WERI-Rb-1 (cell line): Measurements from ENCODE around the gene HDAC9.

ENCODE experiments used
- DNase-seq: peaks from one replicate; pipeline ENCODE4 v3.0.0-alpha.2; 2020
- H3K27ac ChIP-seq: fragments of 250-450 bp; sonication (Bioruptor Pico); 2 replicates; pipeline ENCODE4 v1.5.1; 2020; ENCODE audit warnings: mild to moderate bottlenecking, moderate library complexity
- H3K27me3 ChIP-seq: fragments of 250-450 bp; sonication (Bioruptor Pico); 2 replicates; pipeline ENCODE4 v1.5.1; 2021; ENCODE audit warnings: mild to moderate bottlenecking, low read depth, moderate library complexity; ENCODE audit not compliant: insufficient read depth, severe bottlenecking
- H3K36me3 ChIP-seq: fragments of 250-450 bp; sonication (Bioruptor Pico); 2 replicates; pipeline ENCODE4 v1.5.1; 2020; ENCODE audit warnings: mild to moderate bottlenecking, moderate library complexity
- H3K4me3 ChIP-seq: 2 replicates; pipeline ENCODE4 v1.5.1; 2011; ENCODE audit warnings: low read depth, mild to moderate bottlenecking, control low read depth, low read length
- H3K9me3 ChIP-seq: fragments of 250-450 bp; sonication (Bioruptor Pico); 2 replicates; pipeline ENCODE4 v1.5.1; 2021; ENCODE audit warnings: mild to moderate bottlenecking, moderate library complexity; ENCODE audit not compliant: severe bottlenecking
- TF ChIP-seq, protein P1 (sequence below): IDR thresholded peaks from 2 replicates; pipeline ENCODE4 v1.5.1; 2011; ENCODE audit warnings: low read depth, mild to moderate bottlenecking, control low read depth, inconsistent platforms, low read length

HDAC9 gene

DNA sequence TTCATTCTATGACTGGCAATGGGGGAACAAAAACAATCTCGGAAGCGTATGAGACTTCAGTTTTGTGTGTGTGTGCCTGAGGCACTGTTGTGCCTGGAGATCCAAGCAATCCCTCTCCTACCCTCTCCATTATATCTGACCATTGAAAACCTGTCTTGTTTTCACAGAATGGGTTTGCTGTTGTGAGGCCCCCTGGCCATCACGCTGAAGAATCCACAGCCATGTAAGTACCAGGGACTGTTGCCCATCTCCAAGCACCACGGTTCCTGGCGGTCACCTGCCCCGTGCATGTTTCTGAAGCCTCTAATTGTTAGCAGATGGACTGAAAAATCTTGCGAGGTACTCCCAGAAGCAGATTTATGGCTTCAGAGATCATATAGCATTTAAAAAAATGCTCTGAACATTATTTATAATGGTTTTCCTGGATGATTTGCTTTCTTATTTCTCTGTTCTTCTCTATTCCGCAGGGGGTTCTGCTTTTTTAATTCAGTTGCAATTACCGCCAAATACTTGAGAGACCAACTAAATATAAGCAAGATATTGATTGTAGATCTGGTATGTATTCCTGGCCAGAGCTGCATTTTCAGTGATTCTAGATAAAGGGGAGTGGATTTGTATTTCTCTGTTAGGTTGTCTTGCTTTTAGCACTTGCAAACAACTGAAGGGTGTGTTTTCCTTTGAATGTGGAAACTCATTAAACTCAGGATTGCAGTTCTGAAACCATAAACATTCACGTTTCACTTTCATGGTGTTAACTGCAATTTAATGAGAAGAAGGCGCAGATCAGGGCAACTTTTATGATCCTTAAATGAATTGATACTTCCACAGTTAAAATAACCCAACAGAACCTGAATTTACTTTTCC, 333.7 kb downstream of the HDAC9 start:
- no peak overlapping the region for H3K4me3 ChIP-seq
- TF ChIP-seq, protein P1, sequence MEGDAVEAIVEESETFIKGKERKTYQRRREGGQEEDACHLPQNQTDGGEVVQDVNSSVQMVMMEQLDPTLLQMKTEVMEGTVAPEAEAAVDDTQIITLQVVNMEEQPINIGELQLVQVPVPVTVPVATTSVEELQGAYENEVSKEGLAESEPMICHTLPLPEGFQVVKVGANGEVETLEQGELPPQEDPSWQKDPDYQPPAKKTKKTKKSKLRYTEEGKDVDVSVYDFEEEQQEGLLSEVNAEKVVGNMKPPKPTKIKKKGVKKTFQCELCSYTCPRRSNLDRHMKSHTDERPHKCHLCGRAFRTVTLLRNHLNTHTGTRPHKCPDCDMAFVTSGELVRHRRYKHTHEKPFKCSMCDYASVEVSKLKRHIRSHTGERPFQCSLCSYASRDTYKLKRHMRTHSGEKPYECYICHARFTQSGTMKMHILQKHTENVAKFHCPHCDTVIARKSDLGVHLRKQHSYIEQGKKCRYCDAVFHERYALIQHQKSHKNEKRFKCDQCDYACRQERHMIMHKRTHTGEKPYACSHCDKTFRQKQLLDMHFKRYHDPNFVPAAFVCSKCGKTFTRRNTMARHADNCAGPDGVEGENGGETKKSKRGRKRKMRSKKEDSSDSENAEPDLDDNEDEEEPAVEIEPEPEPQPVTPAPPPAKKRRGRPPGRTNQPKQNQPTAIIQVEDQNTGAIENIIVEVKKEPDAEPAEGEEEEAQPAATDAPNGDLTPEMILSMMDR = no peak
- H3K27ac ChIP-seq = no peak overlapping the region

DNA sequence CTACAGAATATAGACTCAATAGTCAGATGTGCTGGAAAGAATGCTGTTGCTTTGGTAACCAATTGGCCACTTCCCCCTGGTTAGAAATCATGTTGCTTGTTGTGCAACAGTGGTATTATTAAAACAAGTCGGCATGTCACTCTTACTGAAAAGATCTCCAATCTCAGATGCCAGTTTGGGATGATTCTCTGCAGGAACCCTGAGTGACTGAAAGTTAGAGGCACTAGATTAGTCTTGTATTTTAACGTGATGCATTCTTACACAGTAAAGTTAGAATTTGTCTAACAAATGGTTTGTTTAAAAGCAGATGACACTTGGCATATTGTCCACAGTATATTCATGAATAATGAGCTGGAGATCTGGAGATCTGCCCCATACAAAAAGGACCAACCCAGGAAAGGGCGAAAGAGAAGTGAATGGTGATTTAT, 334.3 kb downstream of the HDAC9 start:
- Histone ChIP-seq H3K9me3 (no peaks in the 10 kb centered on the region), H3K36me3 (no peaks in the 10 kb centered on the region), H3K27ac (no peak overlapping the region), H3K4me3 (no peak overlapping the region), H3K27me3 (no peaks in the 10 kb centered on the region)
- DNase-seq = no peak
- TF ChIP-seq, protein P1 = no peak

More for the DNA sequence above, 333.7 kb downstream of the HDAC9 start:
- Histone ChIP-seq H3K36me3 (no peaks in the 10 kb centered on the region), H3K27me3 (no peaks in the 10 kb centered on the region), H3K9me3 (no peaks in the 10 kb centered on the region)
- no peak for DNase-seq

GRCh38 chr7:18831419-18831818, 335.9 kb downstream of the HDAC9 start:
- TF ChIP-seq, protein P1 = no peak
- Histone ChIP-seq H3K36me3 (no peaks in the 10 kb centered on the region), H3K27ac (no peak overlapping the region), H3K27me3 (no peaks in the 10 kb centered on the region), H3K9me3 (no peaks in the 10 kb centered on the region), H3K4me3 (no peak overlapping the region)
- DNase-seq = no peak

GRCh38 chr7:18831943-18832342, 336.4 kb downstream of the HDAC9 start:
- Histone ChIP-seq H3K4me3 (no peak overlapping the region), H3K27ac (no peak overlapping the region), H3K27me3 (no peaks in the 10 kb centered on the region), H3K9me3 (no peaks in the 10 kb centered on the region), H3K36me3 (no peaks in the 10 kb centered on the region)
- DNase-seq = no peak
- TF ChIP-seq, protein P1 = no peak

DNA sequence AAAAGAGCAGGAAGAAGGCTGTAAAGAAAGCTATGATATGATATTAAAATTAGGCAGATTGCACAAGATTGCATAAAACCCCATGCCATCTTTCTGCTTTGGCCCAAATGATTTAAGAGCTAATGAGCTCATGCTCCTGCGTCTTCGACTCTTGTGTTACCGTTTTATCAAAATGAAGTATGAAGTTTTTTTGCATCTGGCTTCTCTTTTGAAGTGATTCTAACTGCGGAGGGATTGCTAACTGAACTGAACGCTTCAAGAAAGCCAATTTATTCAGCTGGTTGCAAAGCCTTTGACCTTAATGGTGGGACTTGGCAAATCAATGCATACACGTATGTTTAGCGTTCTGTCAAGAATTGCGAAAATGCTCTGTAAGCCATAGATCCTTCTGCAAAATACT, 339.0 kb downstream of the HDAC9 start:
- H3K27me3 ChIP-seq = no peaks in the 10 kb centered on the region
- TF ChIP-seq, protein P1 = no peak

More for the DNA sequence above, 339.0 kb downstream of the HDAC9 start:
- H3K9me3 ChIP-seq = no peaks in the 10 kb centered on the region
- no peaks in the 10 kb centered on the region for H3K36me3 ChIP-seq
- no peak overlapping the region for H3K4me3 ChIP-seq
- H3K27ac ChIP-seq = no peak overlapping the region
- DNase-seq = no peak
